AG04449 (cell line): ENCODE results near the gene CCR8.
A peak's percentile ranks its signal among the peaks of the same experiment; 100 is the strongest.
"Not testable (repeated sequence)": the region's sequence is repeated elsewhere in the genome, so short reads cannot be mapped to it uniquely, and the experiment has no call there.

Source experiments
- CTCF ChIA-PET: fragments of 350-600 bp; formaldehyde crosslinking; extraction: SDS; loops from one replicate; lab custom pipeline; 2021; ENCODE audit warnings: antibody characterized with exemption; lab: Yijun Ruan, JAX
- POLR2A ChIA-PET: fragments of 400-600, 350-600 bp; formaldehyde crosslinking; extraction: SDS; loops from one replicate; lab custom pipeline; 2020; ENCODE audit warnings: antibody characterized with exemption, inconsistent platforms; lab: Yijun Ruan, JAX
- DNase-seq: peaks from one replicate; pipeline ENCODE4 v3.0.0-alpha.2; 2010; ENCODE audit warnings: low read depth, low spot score
- H3K4me3 ChIP-seq: 2 replicates; pipeline ENCODE4 v1.5.1; 2011; ENCODE audit warnings: low read depth, mild to moderate bottlenecking, control low read depth, low read length
- CTCF ChIP-seq: IDR thresholded peaks from one replicate; pipeline ENCODE4 v1.5.1; 2011; ENCODE audit warnings: mild to moderate bottlenecking, moderate library complexity, low read length, control low read depth, inconsistent platforms; ENCODE audit not compliant: insufficient read depth; ENCODE audit errors: missing control alignments

CCR8 gene

GRCh38 chr3:39362192-39362591 is 32.7 kb downstream of the CCR8 start:
- no peak overlapping the region for H3K4me3 ChIP-seq
- DNase-seq = no peak
- TF ChIP-seq CTCF = no peak
- POLR2A ChIA-PET = no interaction called here
- CTCF ChIA-PET = no interaction called here

GRCh38 chr3:39362812-39363211 is 33.3 kb downstream of the CCR8 start:
- ChIA-PET CTCF (interaction anchor here (1.2 to 1.6 kb wide), 2 partner anchors 16 to 71 kb away, joined by 3 read pairs; no protein-coding TSS in a partner anchor), POLR2A (no interaction called here)
- DNase-seq = no peak
- H3K4me3 ChIP-seq = no peak overlapping the region
- TF ChIP-seq CTCF = no peak

GRCh38 chr3:39370450-39370849 is 40.9 kb downstream of the CCR8 start:
- CTCF ChIA-PET, POLR2A ChIA-PET, DNase-seq, H3K4me3 ChIP-seq: not testable (repeated sequence)

GRCh38 chr3:39372833-39373232 is 43.3 kb downstream of the CCR8 start:
- DNase-seq = no peak
- ChIA-PET POLR2A (no interaction called here), CTCF (interaction anchor here (0.8 kb wide), 1 partner anchor 14 kb away, joined by 3 read pairs; no protein-coding TSS in a partner anchor)
- no peak overlapping the region for H3K4me3 ChIP-seq
- TF ChIP-seq CTCF = no peak

- ChIA-PET POLR2A (no interaction called here), CTCF (interaction anchor here (1.0 to 3.2 kb wide), 2 partner anchors 88 to 251 kb away, joined by 3 to 13 read pairs; no protein-coding TSS in a partner anchor)
- TF ChIP-seq CTCF = no peak
- DNase-seq = no peak
- no peak overlapping the region for H3K4me3 ChIP-seq
These were observed 47.6 kb downstream of the CCR8 start for GRCh38 chr3:39376959-39377634.

GRCh38 chr3:39378088-39378487 is 48.6 kb downstream of the CCR8 start:
- DNase-seq = no peak
- TF ChIP-seq CTCF = peak; percentile 59
- no peak overlapping the region for H3K4me3 ChIP-seq
- CTCF ChIA-PET = interaction anchor here (0.6 to 3.2 kb wide), 4 partner anchors 8 to 252 kb away, joined by 3 to 13 read pairs (median 3); no protein-coding TSS in a partner anchor
- POLR2A ChIA-PET = no interaction called here
